PC-3 (cell line): ENCODE measurements around the gene NEURL1B.

ENCODE experiments used
- CTCF ChIP-seq: fragments of 300-600 bp; sonication (generic); conservative IDR thresholded peaks from 2 replicates; pipeline ENCODE4 v1.5.1; 2017; ENCODE audit warnings: antibody characterized with exemption, low read depth, mild to moderate bottlenecking, low read length
- EZH2 ChIP-seq: fragments of 300-600 bp; sonication (generic); IDR thresholded peaks from one replicate; pipeline ENCODE4 v1.6.1; 2017; ENCODE audit warnings: antibody characterized with exemption, mild to moderate bottlenecking, low read length; ENCODE audit not compliant: unreplicated experiment
- EZH2phosphoT487 ChIP-seq: fragments of 300-600 bp; sonication (generic); IDR thresholded peaks from 2 replicates; pipeline ENCODE4 v1.6.1; 2018; ENCODE audit warnings: mild to moderate bottlenecking, antibody characterized with exemption, low read length, borderline replicate concordance

GRCh38 chr5:172733131-172733973, 92.3 kb downstream of the NEURL1B start:
- no peak for TF ChIP-seq CTCF
- TF ChIP-seq EZH2: no peak
- no peak for TF ChIP-seq EZH2phosphoT487
